K562 (cell line): Measurements from ENCODE around the gene SOAT1. TPM values are rescaled to one million over a fixed set of nuclear protein-coding genes. Genes with fewer than 3 reads are reported as not detected.
A peak's percentile ranks its signal among the peaks of the same experiment; 100 is the strongest.

Experiments
- ATF2 ChIP-seq: sonication (generic); formaldehyde crosslinking; IDR thresholded peaks from 2 replicates; pipeline ENCODE4 v1.8.1; 2022; ENCODE audit warnings: missing genetic modification reagents
- BCLAF1 ChIP-seq, 2 experiments: fragments of 450-650 bp in 1 of 2; IDR thresholded peaks; 2 replicates each; pipeline ENCODE4 v1.6.1; 2011 to 2017; ENCODE audit warnings: low read depth in 2 of 2, antibody characterized with exemption in 1 of 2, borderline replicate concordance in 1 of 2, low read length in 1 of 2, mild to moderate bottlenecking in 1 of 2, mixed read lengths in 1 of 2; ENCODE audit not compliant: control insufficient read depth in 1 of 2
- CREB1 ChIP-seq, 2 experiments: sonication (generic) in 1 of 2; formaldehyde crosslinking in 1 of 2; IDR thresholded peaks; 2 replicates each; pipeline versions ENCODE4 v1.6.1 to v1.8.0; 2012 to 2022; ENCODE audit warnings: inconsistent platforms in 1 of 2, mild to moderate bottlenecking in 1 of 2, missing genetic modification reagents in 1 of 2, moderate library complexity in 1 of 2
- ELF4 ChIP-seq: fragments of 450-650 bp; formaldehyde crosslinking; IDR thresholded peaks from 2 replicates; pipeline ENCODE4 v1.4.0; 2022; ENCODE audit warnings: missing genetic modification characterization
- FOXK1 ChIP-seq: sonication (generic); formaldehyde crosslinking; IDR thresholded peaks from 2 replicates; pipeline ENCODE4 v1.8.0; 2022; ENCODE audit warnings: missing genetic modification reagents, mild to moderate bottlenecking, borderline replicate concordance
- HEY1 ChIP-seq: fragments of 250-450 bp; sonication (Bioruptor Pico); IDR thresholded peaks from 2 replicates; pipeline ENCODE4 v1.5.0; 2020; ENCODE audit warnings: mild to moderate bottlenecking, moderate library complexity, borderline replicate concordance
- NUFIP1 ChIP-seq: fragments of 450-650 bp; IDR thresholded peaks from 2 replicates; pipeline ENCODE4 v1.6.1; 2018; ENCODE audit not compliant: partially characterized antibody
- PCBP2 ChIP-seq: fragments of 200-400 bp; formaldehyde crosslinking; IDR thresholded peaks from 2 replicates; pipeline ENCODE4 v1.6.1; 2018; ENCODE audit warnings: low read length, low read depth, mild to moderate bottlenecking, moderate library complexity; ENCODE audit not compliant: poor library complexity, severe bottlenecking
- RBM39 ChIP-seq: fragments of 200-400 bp; formaldehyde crosslinking; optimal IDR thresholded peaks from 2 replicates; pipeline ENCODE3; 2018; ENCODE audit warnings: low read depth, low read length
- SIN3A ChIP-seq, 2 experiments: fragments of 150-350 bp in 1 of 2; IDR thresholded peaks; 2 replicates each; pipeline ENCODE4 v1.6.1; 2011 to 2016; ENCODE audit warnings: borderline replicate concordance in 2 of 2, low read depth in 2 of 2, low read length in 2 of 2, mild to moderate bottlenecking in 2 of 2, moderate library complexity in 2 of 2; ENCODE audit not compliant: control insufficient read depth in 1 of 2
- TAL1 ChIP-seq: fragments of 450-650 bp; IDR thresholded peaks from 2 replicates; pipeline ENCODE4 v1.6.1; 2016; ENCODE audit warnings: mild to moderate bottlenecking
- TCF7 ChIP-seq: sonication (generic); IDR thresholded peaks from 2 replicates; pipeline ENCODE4 v1.6.1; 2016; ENCODE audit warnings: antibody characterized with exemption, borderline replicate concordance
- ZNF583 ChIP-seq: fragments of 250-450 bp; sonication (Bioruptor Pico); IDR thresholded peaks from 2 replicates; pipeline ENCODE4 v1.4.0; 2020
- polyA plus RNA-seq, 8 experiments: library from polyadenylated mRNA; depleted of rRNA in 4 of 8; stranded (reverse) in 5 of 8; unstranded in 3 of 8; fragments of >200 nt; fragmentation: Nextera tagmentation in 2 of 8; fragmentation: Illumina TruSeq in 1 of 8; extraction: Ambion mirVana in 2 of 8; extraction: Trizol in 1 of 8; gene quantifications; 2 replicates each; pipeline versions ENCODE4 v1.2.1 to v1.2.3, GENCODE V29; 2011 to 2014; ENCODE audit warnings: inconsistent platforms in 1 of 8, missing spikeins in 1 of 8
- total RNA-seq, 7 experiments: library from RNA; depleted of rRNA in 6 of 7; stranded (reverse); fragments of >200 nt in 6 of 7; fragmentation: Illumina TruSeq in 2 of 7; extraction: Trizol in 2 of 7; gene quantifications; 2 replicates each; pipeline versions ENCODE4 v1.2.1 to v1.2.3, GENCODE V29; 2011 to 2021; ENCODE audit warnings: low replicate concordance in 1 of 7

SOAT1 gene
- total and polyA plus RNA-seq, 9 of the 15 experiments (the other 6 are each of a cell fraction or from before 2014, with no cell fraction given) = 5.5 to 29.1 (median 17.3) TPM

- TF ChIP-seq SIN3A (IDR thresholded peaks at IDR 0.05; ENCODE audit: borderline replicate concordance in 2 of 2, control insufficient read depth in 1 of 2, low read depth in 2 of 2, low read length in 2 of 2) = peak; percentile 50 to 78; a peak in 2 of 4 replicates
- TF ChIP-seq CREB1 (IDR thresholded peaks at IDR 0.05) = peak; percentile 76
- peak; percentile 73 for TF ChIP-seq CREB1 (CRISPR knock-in tag; IDR thresholded peaks at IDR 0.05)
- no peak for TF ChIP-seq PCBP2
- no peak for TF ChIP-seq ATF2
- TF ChIP-seq ZNF583 (CRISPR knock-in tag) = no peak
- no peak for TF ChIP-seq HEY1 (CRISPR knock-in tag)
- no peak for TF ChIP-seq NUFIP1
- peak; percentile 23; the same call in 1 of the 2 replicates for TF ChIP-seq TAL1
- TF ChIP-seq ELF4 (CRISPR knock-in tag) = no peak
- TF ChIP-seq TCF7 = 0 out of 2 replicates have a peak, but pooled peaks have one; percentile 53
- no peak for TF ChIP-seq FOXK1 (CRISPR knock-in tag)
- TF ChIP-seq BCLAF1 (IDR thresholded peaks at IDR 0.05; ENCODE audit: borderline replicate concordance in 1 of 2, control insufficient read depth in 1 of 2, low read depth in 2 of 2, low read length in 1 of 2) = 0 out of 4 replicates have a peak, but pooled peaks of 1 of the 2 experiments have one; percentile 38
- no peak for TF ChIP-seq RBM39
Observed at GRCh38 chr1:179293340-179294327, at the start of gene SOAT1 (continued).
